IMR-90 (cell line): ENCODE data around the gene ACHE. TPM values are rescaled to one million over a fixed set of nuclear protein-coding genes. Genes with fewer than 3 reads are reported as not detected.

Source experiments
- ATAC-seq: fragments of 200-7000 bp; cut with Tn5 transposase; 2 replicates; pipeline ENCODE4 v1.9.1; 2020; ENCODE audit warnings: low read depth, mild to moderate bottlenecking, moderate library complexity
- BruUV-seq: library from RNA; stranded (reverse); fragments of 400-500 nt; replicated peaks from 2 replicates; lab custom pipeline; 2021; lab: Mats Ljungman, UMichigan
- CTCF ChIA-PET: fragments of 300-600 bp; formaldehyde crosslinking; extraction: SDS; loops from one replicate; lab custom pipeline; 2021; ENCODE audit warnings: antibody characterized with exemption; lab: Yijun Ruan, JAX
- POLR2A ChIA-PET: fragments of 300-600 bp; sonication (Branson Sonifier 250); formaldehyde crosslinking; loops from one replicate; lab custom pipeline; 2022; ENCODE audit warnings: antibody characterized with exemption; ENCODE audit not compliant: unreplicated experiment; lab: Charles Lee
- DNase-seq: peaks from one replicate; pipeline ENCODE4 v3.0.0; 2013
- H2AFZ ChIP-seq: replicated peaks from 2 replicates; pipeline ENCODE3; 2013; ENCODE audit warnings: low read length, mild to moderate bottlenecking; ENCODE audit not compliant: poor library complexity
- H2AK5ac ChIP-seq: 2 replicates; pipeline ENCODE4 v1.6.1; 2013; ENCODE audit warnings: low read depth, low read length, inconsistent platforms
- H2AK9ac ChIP-seq: replicated peaks from 2 replicates; pipeline ENCODE3; 2013; ENCODE audit warnings: mild to moderate bottlenecking, low read depth, low read length, moderate library complexity; ENCODE audit not compliant: poor library complexity
- H2BK120ac ChIP-seq: 2 replicates; pipeline ENCODE4 v1.6.1; 2013; ENCODE audit warnings: low read depth, low read length, inconsistent platforms
- H2BK15ac ChIP-seq: 3 replicates; pipeline ENCODE4 v1.6.1; 2013; ENCODE audit warnings: low read depth, low read length, inconsistent platforms
- H2BK20ac ChIP-seq: 2 replicates; pipeline ENCODE4 v1.6.1; 2013; ENCODE audit warnings: low read depth, mild to moderate bottlenecking, inconsistent platforms, low read length, moderate library complexity
- H2BK5ac ChIP-seq: 2 replicates; pipeline ENCODE4 v1.6.1; 2013; ENCODE audit warnings: mild to moderate bottlenecking, low read depth, low read length, inconsistent platforms; ENCODE audit not compliant: poor library complexity, severe bottlenecking
- H3K14ac ChIP-seq: replicated peaks from 2 replicates; pipeline ENCODE4 v1.6.1; 2013; ENCODE audit warnings: low read depth, low read length, inconsistent platforms
- H3K18ac ChIP-seq: 2 replicates; pipeline ENCODE4 v1.6.1; 2013; ENCODE audit warnings: low read depth, low read length, control low read depth
- H3K23ac ChIP-seq: 2 replicates; pipeline ENCODE4 v1.6.1; 2013; ENCODE audit warnings: low read depth, low read length, inconsistent platforms
- H3K27ac ChIP-seq: 2 replicates; pipeline ENCODE4 v1.5.1; 2013; ENCODE audit warnings: mild to moderate bottlenecking, control low read depth, low read length; ENCODE audit not compliant: insufficient read depth
- H3K27me3 ChIP-seq: 2 replicates; pipeline ENCODE4 v1.6.1; 2013; ENCODE audit warnings: low read length; ENCODE audit not compliant: control insufficient read depth, insufficient read depth
- H3K36me3 ChIP-seq: 2 replicates; pipeline ENCODE4 v1.6.1; 2013; ENCODE audit warnings: low read length, mixed read lengths; ENCODE audit not compliant: control insufficient read depth, insufficient read depth
- H3K4ac ChIP-seq: 2 replicates; pipeline ENCODE4 v1.6.1; 2013; ENCODE audit warnings: low read depth, low read length, inconsistent platforms
- H3K4me1 ChIP-seq: 2 replicates; pipeline ENCODE4 v1.6.1; 2013; ENCODE audit warnings: low read length, mixed read lengths; ENCODE audit not compliant: control insufficient read depth, insufficient read depth
- H3K4me2 ChIP-seq: 2 replicates; pipeline ENCODE4 v1.6.1; 2013; ENCODE audit warnings: low read depth, mild to moderate bottlenecking, control low read depth, low read length, moderate library complexity
- H3K4me3 ChIP-seq: 2 replicates; pipeline ENCODE4 v1.5.1; 2013; ENCODE audit warnings: low read depth, mild to moderate bottlenecking, control low read depth, low read length, moderate library complexity; ENCODE audit not compliant: insufficient read depth
- H3K56ac ChIP-seq: 2 replicates; pipeline ENCODE4 v1.6.1; 2013; ENCODE audit warnings: low read length, inconsistent platforms; ENCODE audit not compliant: insufficient read depth; ENCODE audit errors: extremely low read depth
- H3K79me1 ChIP-seq, 2 experiments: 2 replicates each; pipeline ENCODE4 v1.6.1; 2013; ENCODE audit warnings: low read length in 2 of 2, inconsistent platforms in 1 of 2, low read depth in 1 of 2
- H3K9ac ChIP-seq: 2 replicates; pipeline ENCODE4 v1.6.1; 2013; ENCODE audit warnings: low read depth, low read length, control low read depth
- H3K9me1 ChIP-seq: 2 replicates; pipeline ENCODE4 v1.6.1; 2013; ENCODE audit warnings: low read length, inconsistent platforms; ENCODE audit not compliant: insufficient read depth
- H3K9me3 ChIP-seq: 2 replicates; pipeline ENCODE4 v1.6.1; 2013; ENCODE audit warnings: low read length; ENCODE audit not compliant: control insufficient read depth, insufficient read depth
- H4K20me1 ChIP-seq: 2 replicates; pipeline ENCODE4 v1.6.1; 2013; ENCODE audit warnings: low read length, inconsistent platforms; ENCODE audit not compliant: insufficient read depth
- H4K5ac ChIP-seq: 2 replicates; pipeline ENCODE4 v1.6.1; 2013; ENCODE audit warnings: mild to moderate bottlenecking, low read depth, low read length, control low read depth
- H4K8ac ChIP-seq, 2 experiments: 2 replicates each; pipeline ENCODE4 v1.6.1; 2013; ENCODE audit warnings: low read depth in 2 of 2, low read length in 2 of 2, control low read depth in 1 of 2, inconsistent platforms in 1 of 2
- H4K91ac ChIP-seq: 2 replicates; pipeline ENCODE4 v1.6.1; 2013; ENCODE audit warnings: low read depth, low read length, inconsistent platforms; ENCODE audit not compliant: insufficient read depth
- CEBPB ChIP-seq: IDR thresholded peaks from 2 replicates; pipeline ENCODE4 v1.6.1; 2012; ENCODE audit warnings: low read depth, low read length, improper control_type of control experiment
- CHD1 ChIP-seq: IDR thresholded peaks from 2 replicates; pipeline ENCODE4 v1.6.1; 2012; ENCODE audit warnings: low read depth, low read length, improper control_type of control experiment
- CTCF ChIP-seq: conservative IDR thresholded peaks from 2 replicates; pipeline ENCODE4 v1.5.1; 2012; ENCODE audit warnings: mild to moderate bottlenecking, low read depth, low read length, improper control_type of control experiment
- FOS ChIP-seq: fragments of 150-350 bp; IDR thresholded peaks from 2 replicates; pipeline ENCODE4 v1.6.1; 2016; ENCODE audit warnings: low read depth, low read length
- MAZ ChIP-seq: IDR thresholded peaks from 2 replicates; pipeline ENCODE4 v1.6.1; 2012; ENCODE audit warnings: low read depth, mild to moderate bottlenecking, low read length, improper control_type of control experiment, moderate library complexity, borderline replicate concordance
- POLR2A ChIP-seq: IDR thresholded peaks from 2 replicates; pipeline ENCODE4 v1.6.1; 2012; ENCODE audit warnings: mild to moderate bottlenecking, low read depth, low read length
- RAD21 ChIP-seq: IDR thresholded peaks from 2 replicates; pipeline ENCODE4 v1.6.1; 2012; ENCODE audit warnings: low read length, improper control_type of control experiment
- RCOR1 ChIP-seq: IDR thresholded peaks from 2 replicates; pipeline ENCODE4 v1.6.1; 2012; ENCODE audit warnings: mild to moderate bottlenecking, low read length, improper control_type of control experiment; ENCODE audit not compliant: insufficient replicate concordance
- RFX5 ChIP-seq: IDR thresholded peaks from 2 replicates; pipeline ENCODE4 v1.8.0; 2012; ENCODE audit warnings: low read depth, mild to moderate bottlenecking, low read length, moderate library complexity
- WGBS, 2 experiments: methylation state at CpG; one replicate each; pipeline versions ENCODE4 v1.1.5 to v1.1.7; 2013; ENCODE audit warnings: missing lambda C conversion rate in 2 of 2; ENCODE audit not compliant: insufficient read length in 1 of 2; ENCODE audit errors: extremely low coverage in 2 of 2; 5-methylcytosine and 5-hydroxymethylcytosine counted together
- dilution Hi-C: fragments of 300-500 bp; cut with HindIII; formaldehyde crosslinking; loops from one replicate; pipeline ENCODE4 v1.14.3; 2018; ENCODE audit warnings: low sequenced_read_pairs; ENCODE audit not compliant: unreplicated experiment
- in situ Hi-C: fragments of 300-500 bp; cut with MboI; formaldehyde crosslinking; loops from 3 replicates; pipeline ENCODE4 v1.14.3; 2019; ENCODE audit warnings: low sequenced_read_pairs, inconsistent platforms, mixed read lengths
- intact Hi-C: fragments of 100-400 bp; cut with micrococcal nuclease; formaldehyde crosslinking; loops from 2 replicates; pipeline ENCODE4 v1.10.0; 2022
- polyA plus RNA-seq, 3 experiments: library from polyadenylated mRNA; depleted of rRNA; stranded (reverse); fragments of >200 nt; gene quantifications; 2 replicates each; pipeline ENCODE4 v1.2.3, GENCODE V29; 2012; ENCODE audit warnings: low replicate concordance in 1 of 3
- total RNA-seq: library from RNA; depleted of rRNA; stranded (reverse); fragments of >200 nt; gene quantifications from 2 replicates; pipeline ENCODE4 v1.2.3, GENCODE V29; 2012

Gene ACHE
- total and polyA plus RNA-seq, 2 of the 4 experiments (the other 2 are of a cell fraction): 0.41 TPM; not detected in 1

- H3K14ac ChIP-seq: peak overlapping the region; percentile 90
- H3K4me1 ChIP-seq: peaks cover 18% of the 10 kb centered on the region
- in situ Hi-C loops (loop anchor here (25.0 kb wide), 2 partner anchors 279 to 404 kb away; partner anchors contain the start of genes FBXO24, LRCH4 and SPACDR), intact Hi-C loops (loop anchor here (2.0 kb wide), 1 partner anchor 30 kb away; no protein-coding TSS in a partner anchor), dilution Hi-C loops (no loop called here)
- no peak for ATAC-seq
- peak overlapping the region; percentile 34 for H3K4me2 ChIP-seq
- peak overlapping the region; percentile 84 for H4K91ac ChIP-seq
- peak overlapping the region; percentile 58 to 92 for H4K8ac ChIP-seq
- BruUV-seq: no TSS peak
- peak overlapping the region; percentile 34 for H3K18ac ChIP-seq
- POLR2A ChIA-PET: interaction anchor here (0.7 kb wide), 1 partner anchor 16 kb away, joined by 12 read pairs; no protein-coding TSS in a partner anchor
- H4K20me1 ChIP-seq: 0 out of 2 replicates have a peak, but pooled peaks cover 3% of the 10 kb centered on the region
- peak overlapping the region; percentile 92 for H2BK120ac ChIP-seq
- H3K27me3 ChIP-seq: no peaks in the 10 kb centered on the region
- H3K9ac ChIP-seq: peak overlapping the region; percentile 50
- peaks cover 4% of the 10 kb centered on the region; the same call in 1 of the 2 replicates for H3K9me1 ChIP-seq
- peaks cover 24% of the 10 kb centered on the region for H3K36me3 ChIP-seq
- 57% methylated on average over 2 of the region's 5 CpGs; no CpG with 5 or more reads in 1 of the 2 experiments for whole genome bisulfite sequencing, 2 experiments
- no peak for TF ChIP-seq CTCF
- no peak for TF ChIP-seq CEBPB
- TF ChIP-seq RAD21: no peak
- TF ChIP-seq RCOR1: no peak
- TF ChIP-seq MAZ: no peak
- TF ChIP-seq POLR2A: no peak
- no peak for TF ChIP-seq RFX5
- TF ChIP-seq CHD1: no peak
- no peak for TF ChIP-seq FOS
- peaks cover 5 to 38% of the 10 kb centered on the region in 2 experiments; a peak in 2 of 4 replicates for H3K79me1 ChIP-seq
- H3K4ac ChIP-seq: peak overlapping the region; percentile 94
- peak overlapping the region; percentile 9; the same call in 1 of the 2 replicates for H3K23ac ChIP-seq
- H2BK15ac ChIP-seq: peak overlapping the region; percentile 42; the same call in 1 of the 3 replicates
- H2BK20ac ChIP-seq: peak overlapping the region; percentile 63
- H3K56ac ChIP-seq: no peak overlapping the region
- no peaks in the 10 kb centered on the region for H3K9me3 ChIP-seq
- CTCF ChIA-PET: interaction anchor here (0.6 to 1.1 kb wide), 2 partner anchors 14 to 272 kb away, joined by 3 to 4 read pairs; partner anchors contain the start of gene SLC12A9
- peak overlapping the region; percentile 58 for H3K27ac ChIP-seq
- H2AK9ac ChIP-seq: peak overlapping the region; percentile 100
- DNase-seq: no peak
- H2BK5ac ChIP-seq: peak overlapping the region; percentile 52
- peak overlapping the region; percentile 73 for H4K5ac ChIP-seq
- H3K4me3 ChIP-seq: peak overlapping the region; percentile 97
- H2AK5ac ChIP-seq: peak overlapping the region; percentile 93
- peak overlapping the region; percentile 84 for H2AFZ ChIP-seq
These were observed 29.0 kb downstream of the ACHE start for GRCh38 chr7:100866729-100867039.
